Pancreas (tissue), 10 donors: Measurements from ENCODE around the gene SNTA1. TPM values are rescaled to one million over a fixed set of nuclear protein-coding genes. Genes with fewer than 3 reads are reported as not detected.

Experiments
- ATAC-seq, 4 donors: fragments of 200-7000 bp; cut with Tn5 transposase; one replicate each; pipeline versions ENCODE4 v1.8.0 to v1.9.1; 2020; ENCODE audit warnings: mild to moderate bottlenecking in 4 of 4, moderate library complexity in 4 of 4
- DNase-seq, 6 donors: peaks; one replicate each; pipeline ENCODE4 v3.0.0-alpha.2; 2020
- FAIRE-seq: peaks from 2 replicates; lab custom pipeline; 2012; peaks lifted over from hg19 to GRCh38; lab: Jason Lieb, UNC
- H3K27ac ChIP-seq, 4 donors: fragments of 200-600 bp; sonication (generic); 1 replicate in 3 of 4; 2 replicates in 1 of 4; pipeline versions ENCODE4 v1.5.0 to v1.8.0; 2020
- H3K27me3 ChIP-seq, 4 donors: fragments of 200-600 bp; one replicate each; pipeline ENCODE4 v1.8.0; 2021
- H3K36me3 ChIP-seq, 3 donors: fragments of 200-600 bp; sonication (generic) in 1 of 3; one replicate each; pipeline versions ENCODE4 v1.5.0 to v1.8.0; 2020 to 2021
- H3K4me1 ChIP-seq, 3 donors: fragments of 200-600 bp; one replicate each; pipeline ENCODE4 v1.8.0; 2021
- H3K4me3 ChIP-seq, 4 donors: fragments of 200-600 bp; sonication (generic) in 2 of 4; one replicate each; pipeline versions ENCODE4 v1.5.0 to v1.8.0; 2020 to 2021
- H3K9me3 ChIP-seq, 4 donors: fragments of 200-600 bp; one replicate each; pipeline ENCODE4 v1.8.0; 2021
- CTCF ChIP-seq, 4 donors: fragments of 200-600 bp; sonication (generic) in 3 of 4; IDR thresholded peaks; one replicate each; pipeline versions ENCODE4 v1.5.0 to v1.8.0; 2021; ENCODE audit warnings: antibody characterized with exemption in 4 of 4
- WGBS, 2 donors: extraction: QIAGEN DNeasy Blood & Tissue Kit; methylation state at CpG; one replicate each; pipeline ENCODE4 v1.1.7; 2013; 5-methylcytosine and 5-hydroxymethylcytosine counted together
- intact Hi-C, 3 donors: fragments of 100-400 bp; cut with DNase I; formaldehyde crosslinking; loops; one replicate each; pipeline versions ENCODE4 v1.11.1 to v1.14.2; 2022
- polyA plus RNA-seq, 2 donors: library from polyadenylated mRNA; stranded (reverse); fragments of 200-250 nt; gene quantifications; one replicate each; pipeline ENCODE4 v1.2.3, GENCODE V29; 2013
- total RNA-seq, 6 donors: library from RNA; stranded (reverse); fragmentation: NEBNext Ultra II Directional in 4 of 6; extraction: Animal tissue kit (Norgen Biotek cat#: 25700) in 4 of 6; gene quantifications; one replicate each; pipeline versions ENCODE4 v1.2.1 to v1.2.4, GENCODE V29; 2021 to 2023
- donor health status: healthy with polysubstance abuse.
- donor health status: DM: no; HTN: no; CAD: no; lungs with moderate emphysema.
- donor health status: DM: no; HTN: no; CAD: no.
- donor health status: control.
- donor health status: control.
- donor health status: Bipolar disorder and iron deficiency.
- donor health status: DM: yes; HTN: yes; CAD: no.
- donor health status: DM: no; HTN: no; CAD: no.
- donor health status: DM: no; HTN: no; CAD: no.
- donor health status: DM: yes; HTN: yes; CAD: no.

The SNTA1 gene
- total and polyA plus RNA-seq, 8 donors: 4.2 to 10.9 (median 6.8) TPM

GRCh38 chr20:33408716-33409654 is 34.6 kb downstream of the SNTA1 start:
- Histone ChIP-seq H3K4me1 (no peaks in the 10 kb centered on the region), H3K4me3 (no peak overlapping the region), H3K9me3 (no peaks in the 10 kb centered on the region), H3K27me3 (no peaks in the 10 kb centered on the region), H3K36me3 (peaks cover 0 to 5% (median 0%) of the 10 kb centered on the region in 3 donors), H3K27ac (no peak overlapping the region)
- no peak for ATAC-seq
- DNase-seq: peak in 1 of 6 donors; percentile 35
- FAIRE-seq: no peak
- intact Hi-C loops: no loop called here
- TF ChIP-seq CTCF (IDR thresholded peaks at IDR 0.05): no peak
- 83 to 88% methylated on average over 18 of the region's 18 CpGs for WGBS, 2 donors

DNA sequence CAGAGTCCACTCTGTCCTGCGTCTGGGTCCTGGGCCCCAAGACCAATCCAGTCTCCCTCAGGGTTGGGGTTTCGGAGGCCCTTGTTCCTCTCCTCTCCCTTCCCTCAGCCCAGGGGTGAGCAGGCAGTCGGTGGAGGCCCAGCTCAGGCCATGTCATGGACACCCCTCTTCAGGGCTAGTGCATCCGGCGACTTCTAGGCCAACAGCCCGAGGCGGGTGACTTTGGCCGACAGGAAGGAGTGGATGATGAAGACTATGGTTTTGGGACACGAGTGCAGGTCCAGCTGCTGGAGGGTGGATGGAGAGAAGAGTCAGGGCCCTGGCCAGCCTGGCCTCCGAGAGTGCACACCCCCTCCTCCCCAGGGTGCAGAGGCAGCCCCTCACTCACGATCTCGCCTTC is 35.2 kb downstream of the SNTA1 start:
- 91 to 96% methylated on average over 12 of the region's 12 CpGs for WGBS, 2 donors
- no peaks in the 10 kb centered on the region for H3K4me1 ChIP-seq
- H3K27me3 ChIP-seq: no peaks in the 10 kb centered on the region
- DNase-seq: peak in 1 of 6 donors; percentile 67
- TF ChIP-seq CTCF (IDR thresholded peaks at IDR 0.05): no peak
- peaks cover 0 to 5% (median 0%) of the 10 kb centered on the region in 3 donors for H3K36me3 ChIP-seq
- no peak overlapping the region for H3K4me3 ChIP-seq
- no peak overlapping the region for H3K27ac ChIP-seq
- no peaks in the 10 kb centered on the region for H3K9me3 ChIP-seq
- no peak for FAIRE-seq
- intact Hi-C loops: no loop called here
- no peak for ATAC-seq

GRCh38 chr20:33407796-33408195 is 35.8 kb downstream of the SNTA1 start:
- Histone ChIP-seq H3K27ac (no peak overlapping the region), H3K4me1 (no peaks in the 10 kb centered on the region), H3K4me3 (no peak overlapping the region), H3K9me3 (no peaks in the 10 kb centered on the region), H3K36me3 (peaks cover 0 to 5% (median 0%) of the 10 kb centered on the region in 3 donors), H3K27me3 (no peaks in the 10 kb centered on the region)
- FAIRE-seq (no peak), ATAC-seq (no peak), DNase-seq (no peak)
- intact Hi-C loops: no loop called here
- TF ChIP-seq CTCF (IDR thresholded peaks at IDR 0.05): no peak
- WGBS, 2 donors: 75 to 79% methylated on average over 4 of the region's 4 CpGs

DNA sequence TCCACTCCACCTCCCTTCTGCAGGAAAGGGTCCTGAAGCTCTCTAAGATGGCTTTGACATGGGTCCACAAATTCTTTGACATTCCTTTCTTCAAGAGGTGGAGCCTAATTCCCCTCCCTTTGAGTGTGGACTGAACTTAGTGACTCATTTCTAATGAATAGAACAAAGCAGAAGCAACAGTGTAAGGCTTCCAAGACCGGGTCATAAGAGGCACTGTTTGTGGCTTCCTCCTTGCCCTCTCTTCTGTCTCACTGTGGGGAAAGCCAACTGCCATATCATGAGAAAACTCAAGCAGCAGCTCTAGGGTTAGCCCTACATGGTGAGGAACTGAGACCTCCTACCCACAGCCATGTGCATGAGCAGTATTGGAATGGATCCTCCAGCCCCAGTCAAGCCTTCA is 36.3 kb downstream of the SNTA1 start:
- no peak for FAIRE-seq

More for the DNA sequence above, 36.3 kb downstream of the SNTA1 start:
- DNase-seq (no peak), ATAC-seq (no peak)
- H3K4me3 ChIP-seq: no peak overlapping the region
- WGBS, 2 donors: 94 to 100% methylated on average over 1 of the region's 1 CpG
- peaks cover 0 to 3% (median 0%) of the 10 kb centered on the region in 3 donors for H3K36me3 ChIP-seq
- peaks cover 0 to 3% (median 0%) of the 10 kb centered on the region in 3 donors for H3K4me1 ChIP-seq
- H3K27me3 ChIP-seq: no peaks in the 10 kb centered on the region
- H3K27ac ChIP-seq: no peak overlapping the region
- TF ChIP-seq CTCF (IDR thresholded peaks at IDR 0.05): no peak
- H3K9me3 ChIP-seq: no peaks in the 10 kb centered on the region
- intact Hi-C loops: no loop called here
